Upper lobe of left lung (tissue), 6 donors: ENCODE data around the gene PUSL1. TPM values are rescaled to one million over a fixed set of nuclear protein-coding genes. Genes with fewer than 3 reads are reported as not detected.

Experiments
- ATAC-seq, 2 donors: fragments of 200-7000 bp; cut with Tn5 transposase; one replicate each; pipeline ENCODE4 v1.9.1; 2022; ENCODE audit warnings: mild to moderate bottlenecking in 2 of 2, moderate library complexity in 2 of 2; ENCODE audit not compliant: low FRiP score in 2 of 2
- DNase-seq, 2 donors: peaks; one replicate each; pipeline ENCODE4 v3.0.0-alpha.2; 2019 to 2020
- H3K27ac ChIP-seq, 4 donors: fragments of 200-600 bp; sonication (generic); one replicate each; pipeline ENCODE4 v1.5.1; 2016 to 2019
- H3K27me3 ChIP-seq, 4 donors: fragments of 200-600 bp; sonication (generic); one replicate each; pipeline ENCODE4 v1.5.1; 2017 to 2019
- H3K36me3 ChIP-seq, 4 donors: fragments of 200-600 bp; sonication (generic); one replicate each; pipeline ENCODE4 v1.5.1; 2016 to 2019
- H3K4me1 ChIP-seq, 4 donors: fragments of 200-600 bp; sonication (generic); one replicate each; pipeline ENCODE4 v1.5.1; 2018 to 2019
- H3K4me3 ChIP-seq, 4 donors: fragments of 200-600 bp; sonication (generic); one replicate each; pipeline ENCODE4 v1.5.1; 2017 to 2019; ENCODE audit warnings: mild to moderate bottlenecking in 2 of 4, moderate library complexity in 1 of 4
- H3K9me3 ChIP-seq, 4 donors: fragments of 200-600 bp; sonication (generic); one replicate each; pipeline ENCODE4 v1.5.1; 2018 to 2019
- CTCF ChIP-seq, 6 experiments: fragments of 450-650 bp in 4 of 6; fragments of 200-600 bp in 2 of 6; sonication (generic) in 2 of 6; IDR thresholded peaks; one replicate each; pipeline ENCODE4 v1.5.1; 2016 to 2019; ENCODE audit warnings: antibody characterized with exemption in 6 of 6
- EP300 ChIP-seq, 4 donors: sonication (generic); formaldehyde crosslinking; IDR thresholded peaks; one replicate each; pipeline ENCODE4 v1.5.1; 2017; ENCODE audit warnings: antibody characterized with exemption in 4 of 4, control low read depth in 2 of 4
- POLR2A ChIP-seq, 4 donors: fragments of 450-650 bp; IDR thresholded peaks; one replicate each; pipeline ENCODE4 v1.5.1; 2016 to 2017; ENCODE audit warnings: antibody characterized with exemption in 4 of 4, mild to moderate bottlenecking in 2 of 4
- POLR2AphosphoS5 ChIP-seq, 2 donors: sonication (generic); formaldehyde crosslinking; IDR thresholded peaks; one replicate each; pipeline ENCODE4 v1.5.1; 2017; ENCODE audit warnings: antibody characterized with exemption in 2 of 2
- WGBS, 2 donors: methylation state at CpG; one replicate each; pipeline ENCODE4 v1.1.5; 2017 to 2018; 5-methylcytosine and 5-hydroxymethylcytosine counted together
- small RNA-seq, 4 donors: library from RNA; depleted of rRNA; stranded (forward); fragments of <200 nt; gene quantifications; one replicate each; pipeline ENCODE3, GENCODE V24; 2016
- total RNA-seq, 6 donors: library from RNA; depleted of rRNA in 4 of 6; stranded (reverse); fragments of >200 nt in 4 of 6; gene quantifications; one replicate each; pipeline versions ENCODE4 v1.1.0 to v1.2.1, GENCODE V29; 2016 to 2021
- donor health status: DM: no; HTN: no; CAD: no; lungs with moderate emphysema.
- donor health status: DM: no; HTN: yes; CAD: no; lungs with severe emphysema.

PUSL1 gene
- total RNA-seq, 6 donors from 2014 or later, result 16.8 to 38.8 (median 23.0) TPM

DNA sequence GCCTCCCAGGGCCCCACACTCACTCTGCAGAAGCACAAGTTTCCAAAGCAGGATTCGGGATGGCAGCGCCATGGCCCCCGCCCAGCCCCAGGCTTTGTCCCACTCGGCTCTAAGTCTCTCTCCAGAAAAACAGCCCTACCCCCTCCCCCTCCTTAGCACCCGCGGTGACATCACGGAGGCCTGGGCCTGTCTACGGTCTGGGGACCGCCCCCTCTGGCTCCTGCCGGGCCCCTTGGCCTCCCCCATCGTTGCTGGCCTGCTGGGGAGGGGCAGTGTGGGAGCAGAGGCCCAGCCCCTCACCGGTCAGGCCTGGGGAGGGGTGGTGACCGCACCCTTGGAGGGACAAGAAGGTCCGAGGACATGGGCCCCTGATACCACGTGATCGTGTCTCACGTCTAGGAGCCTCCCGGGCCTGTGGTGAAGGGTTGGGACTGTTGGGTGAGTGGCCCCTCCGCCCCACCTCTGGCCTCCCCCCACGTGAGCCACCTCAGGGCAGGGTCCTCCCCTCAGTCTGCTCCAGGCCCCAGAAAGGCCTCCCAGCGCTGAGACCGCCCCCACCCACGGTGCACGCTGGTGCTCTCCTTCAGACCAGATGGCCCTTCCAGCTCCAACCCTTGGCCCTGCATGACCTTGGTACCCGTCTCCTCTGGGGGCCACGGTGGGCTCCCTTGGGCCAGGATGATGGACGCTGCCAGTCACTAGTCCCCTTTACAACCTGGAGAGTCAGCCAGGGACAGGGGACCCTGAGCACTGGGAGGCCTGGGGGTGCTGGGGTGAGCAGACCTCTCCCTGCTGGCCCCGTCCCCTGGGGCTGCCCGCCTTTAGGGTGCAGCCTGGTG lies 50.3 kb downstream of the PUSL1 start, which contains the start of gene MXRA8:
TSS of gene MXRA8 (minus strand) at position 123 of the 839 bp plus-strand sequence. CDS start at position 72, 51 bp downstream.
- Histone ChIP-seq H3K36me3 (peaks cover 0 to 6% (median 0%) of the 10 kb centered on the region in 4 donors), H3K4me1 (peaks cover 32 to 58% (median 52%) of the 10 kb centered on the region in 4 donors), H3K4me3 (peak within 1 kb of the TSS; percentile 21 to 53 (median 44)), H3K27ac (peak within 1 kb of the TSS; percentile 76 to 85 (median 83)), H3K27me3 (peaks cover 2 to 44% (median 22%) of the 10 kb centered on the region in 4 donors), H3K9me3 (no peaks in the 10 kb centered on the region)
- 28 to 40% methylated on average over 12 to 26 of the region's 29 CpGs for WGBS, 2 donors
- DNase-seq (peak in 1 of 2 donors; percentile 89), ATAC-seq (peak; percentile 71 to 76)
- TF ChIP-seq POLR2AphosphoS5 (IDR thresholded peaks at IDR 0.05), result peak in 1 of 2 donors; percentile 29
- no peak for TF ChIP-seq CTCF (IDR thresholded peaks at IDR 0.05)

DNA sequence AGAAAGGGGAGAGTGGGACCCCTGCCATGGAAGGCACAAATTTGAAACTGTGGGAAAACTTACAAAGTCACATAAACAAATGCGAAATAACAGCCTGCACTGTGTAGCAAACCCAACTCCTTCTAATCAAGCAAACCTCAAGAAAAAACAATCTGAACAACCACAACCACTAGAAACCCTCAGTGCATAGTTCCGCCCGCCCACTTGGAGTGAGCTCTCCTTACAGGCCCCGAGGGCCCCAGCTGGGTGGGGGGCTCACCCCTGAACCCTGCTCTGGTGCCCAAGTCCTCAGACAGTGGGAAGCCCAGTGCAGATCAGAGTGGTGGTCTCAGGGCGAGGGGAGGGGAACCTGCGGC lies 50.9 kb downstream of the PUSL1 start:
- DNase-seq, result no peak
- Histone ChIP-seq H3K27ac (peak overlapping the region; percentile 76 to 85 (median 83)), H3K36me3 (peaks cover 0 to 6% (median 0%) of the 10 kb centered on the region in 4 donors), H3K27me3 (peaks cover 2 to 39% (median 16%) of the 10 kb centered on the region in 4 donors), H3K9me3 (no peaks in the 10 kb centered on the region), H3K4me1 (peaks cover 26 to 56% (median 46%) of the 10 kb centered on the region in 4 donors), H3K4me3 (no peak overlapping the region)
- no peak for TF ChIP-seq CTCF (IDR thresholded peaks at IDR 0.05)
- WGBS, 2 donors, result 56 to 68% methylated on average over 6 of the region's 6 CpGs
- peak in 1 of 2 donors; percentile 46 for ATAC-seq

DNA sequence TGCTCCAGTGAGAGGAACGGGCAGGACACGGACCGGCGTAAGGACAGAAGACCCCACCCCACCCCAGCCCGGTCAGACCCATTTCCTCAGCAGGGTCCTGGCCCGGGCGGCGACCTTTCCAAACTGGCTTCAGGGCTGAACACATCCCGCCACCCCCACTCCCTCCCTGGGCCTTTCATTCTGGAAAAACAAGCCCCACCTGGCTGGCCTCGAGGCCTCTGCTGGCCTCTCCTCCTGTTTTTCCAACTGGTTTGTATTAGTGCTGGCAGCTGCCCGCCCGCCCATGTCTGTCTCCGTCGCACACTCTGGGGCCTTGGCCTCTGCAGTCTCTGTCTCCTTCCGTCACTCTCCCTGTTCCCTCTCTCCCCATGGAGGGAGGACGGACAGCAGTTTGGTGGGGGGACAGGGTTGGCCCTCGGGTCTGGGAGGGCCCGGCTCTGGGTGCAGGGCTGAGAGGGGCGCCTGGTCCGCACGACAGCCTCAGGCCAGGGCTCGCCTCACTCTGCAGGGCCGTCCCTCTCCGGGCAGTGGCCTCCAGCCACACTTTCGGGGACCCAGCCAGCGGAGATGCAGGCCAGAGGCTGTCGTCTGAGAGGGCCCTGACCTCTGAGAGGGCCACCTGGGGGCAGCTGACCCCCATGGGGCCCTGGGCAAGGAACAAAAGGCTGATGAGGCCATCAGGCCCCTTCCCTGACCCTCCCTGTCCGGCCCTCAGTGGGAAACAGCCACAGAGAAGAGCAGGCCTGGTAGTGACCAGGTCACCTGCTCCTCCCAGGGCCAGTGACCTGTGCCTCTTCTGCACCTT lies 51.5 kb downstream of the PUSL1 start:
- H3K27me3 ChIP-seq, result peaks cover 0 to 35% (median 11%) of the 10 kb centered on the region in 4 donors
- H3K36me3 ChIP-seq, result peaks cover 0 to under 1% (median 0%) of the 10 kb centered on the region in 4 donors
- DNase-seq (peak in 1 of 2 donors; percentile 76), ATAC-seq (peak in 1 of 2 donors; percentile 66)
- WGBS, 2 donors, result 45 to 63% methylated on average over 16 to 27 of the region's 28 CpGs
- H3K4me1 ChIP-seq, result peaks cover 22 to 50% (median 41%) of the 10 kb centered on the region in 4 donors
- TF ChIP-seq POLR2AphosphoS5 (IDR thresholded peaks at IDR 0.05), result no peak
- no peak for TF ChIP-seq EP300 (IDR thresholded peaks at IDR 0.05)
- no peak for TF ChIP-seq CTCF (IDR thresholded peaks at IDR 0.05)
- TF ChIP-seq POLR2A (IDR thresholded peaks at IDR 0.05), result no peak
- no peaks in the 10 kb centered on the region for H3K9me3 ChIP-seq
- H3K27ac ChIP-seq, result peak overlapping the region; percentile 76 to 85 (median 83)
- H3K4me3 ChIP-seq, result no peak overlapping the region

- peaks cover 14 to 43% (median 35%) of the 10 kb centered on the region in 4 donors for H3K4me1 ChIP-seq
- H3K36me3 ChIP-seq, result no peaks in the 10 kb centered on the region
- 69 to 92% methylated on average over 13 to 19 of the region's 20 CpGs for WGBS, 2 donors
- H3K27ac ChIP-seq, result peak overlapping the region; percentile 76 to 85 (median 83)
- ATAC-seq (peak; percentile 63 to 84), DNase-seq (peak in 1 of 2 donors; percentile 71)
- TF ChIP-seq POLR2A (IDR thresholded peaks at IDR 0.05), result no peak
- peak in 1 of 2 donors; percentile 49 for TF ChIP-seq POLR2AphosphoS5 (IDR thresholded peaks at IDR 0.05)
- peaks cover 0 to 27% (median 4%) of the 10 kb centered on the region in 4 donors for H3K27me3 ChIP-seq
- H3K4me3 ChIP-seq, result no peak overlapping the region
- H3K9me3 ChIP-seq, result no peaks in the 10 kb centered on the region
Observed at GRCh38 chr1:1360506-1361169, 52.2 kb downstream of the PUSL1 start.

Small RNAs within 50 kb of the gene (small RNA-seq; reads per million reads assigned to genes)
- 0 to 0.44 (median 0.03) reads per million in 4 donors for gene MIR6726

Other genes with a start within 250 kb of the PUSL1 start
- gene RNF223, start 234.3 kb upstream of the PUSL1 start, total RNA-seq, result 1 to 10 TPM; 1.0 to 2.4 (median 1.8) TPM
- 10 to 100 TPM in 5 of 6 donors, 1 to 10 TPM in 1; 5.7 to 34.6 (median 15.2) TPM for gene C1orf159, start 192.5 kb upstream of the PUSL1 start, total RNA-seq
- 10 to 100 TPM in 2 of 6 donors, 1 to 10 TPM in 3, under 1 TPM in 1; 0.86 to 14.5 (median 5.8) TPM for gene TTLL10, start 134.7 kb upstream of the PUSL1 start, total RNA-seq
- 1 to 10 TPM in 4 of 6 donors, under 1 TPM in 1, not detected in 1; 0.89 to 3.4 (median 2.1) TPM for gene TNFRSF18, start 102.0 kb upstream of the PUSL1 start, total RNA-seq
- gene TNFRSF4, start 94.4 kb upstream of the PUSL1 start, total RNA-seq, result 10 to 100 TPM in 2 of 6 donors, 1 to 10 TPM in 3, under 1 TPM in 1; 0.46 to 15.4 (median 2.4) TPM
- gene SDF4, start 76.6 kb upstream of the PUSL1 start, total RNA-seq, result 100 to 1,000 TPM in 5 of 6 donors, 10 to 100 TPM in 1; 79.0 to 172 (median 148) TPM
- gene B3GALT6, start 76.4 kb upstream of the PUSL1 start, total RNA-seq, result 10 to 100 TPM; 15.2 to 31.3 (median 19.9) TPM
- 1 to 10 TPM in 4 of 6 donors, not detected in 2; 1.9 to 6.3 (median 2.8) TPM for gene C1QTNF12, start 61.9 kb upstream of the PUSL1 start, total RNA-seq
- 10 to 100 TPM; 41.5 to 88.0 (median 50.5) TPM for gene UBE2J2, start 34.7 kb upstream of the PUSL1 start, total RNA-seq
- gene SCNN1D, start 28.2 kb upstream of the PUSL1 start, total RNA-seq, result 10 to 100 TPM in 1 of 6 donors, 1 to 10 TPM in 4, under 1 TPM in 1; 0.91 to 17.8 (median 2.7) TPM
- gene ACAP3, start 667 bp upstream of the PUSL1 start, total RNA-seq, result 100 to 1,000 TPM in 2 of 6 donors, 10 to 100 TPM in 4; 33.5 to 166 (median 60.1) TPM
- gene INTS11, start 16.1 kb downstream of the PUSL1 start, total RNA-seq, result 100 to 1,000 TPM in 2 of 6 donors, 10 to 100 TPM in 4; 71.7 to 267 (median 90.5) TPM
- 10 to 100 TPM; 14.7 to 41.6 (median 26.0) TPM for gene CPTP, start 16.2 kb downstream of the PUSL1 start, total RNA-seq
- gene TAS1R3, start 22.7 kb downstream of the PUSL1 start, total RNA-seq, result 1 to 10 TPM in 1 of 6 donors, under 1 TPM in 5; 0.22 to 1.0 (median 0.79) TPM
- gene DVL1, start 40.8 kb downstream of the PUSL1 start, total RNA-seq, result 100 to 1,000 TPM in 3 of 6 donors, 10 to 100 TPM in 3; 71.8 to 205 (median 90.6) TPM
- gene MXRA8, start 50.0 kb downstream of the PUSL1 start, total RNA-seq, result 100 to 1,000 TPM in 2 of 6 donors, 10 to 100 TPM in 4; 23.9 to 137 (median 63.4) TPM
- 100 to 1,000 TPM in 5 of 6 donors, 10 to 100 TPM in 1; 76.0 to 149 (median 119) TPM for gene AURKAIP1, start 66.6 kb downstream of the PUSL1 start, total RNA-seq
- gene CCNL2, start 90.7 kb downstream of the PUSL1 start, total RNA-seq, result 100 to 1,000 TPM; 131 to 897 (median 216) TPM
- gene MRPL20, start 98.7 kb downstream of the PUSL1 start, total RNA-seq, result 100 to 1,000 TPM in 3 of 6 donors, 10 to 100 TPM in 3; 90.7 to 145 (median 101) TPM
- gene ANKRD65, start 112.7 kb downstream of the PUSL1 start, total RNA-seq, result 10 to 100 TPM; 21.3 to 54.5 (median 34.7) TPM
- gene VWA1, start 127.1 kb downstream of the PUSL1 start, total RNA-seq, result 100 to 1,000 TPM in 2 of 6 donors, 10 to 100 TPM in 4; 41.8 to 108 (median 62.5) TPM
- gene ATAD3C, start 141.1 kb downstream of the PUSL1 start, total RNA-seq, result 10 to 100 TPM in 5 of 6 donors, 1 to 10 TPM in 1; 9.2 to 20.9 (median 14.7) TPM
- 100 to 1,000 TPM in 1 of 6 donors, 10 to 100 TPM in 5; 19.9 to 120 (median 26.9) TPM for gene ATAD3B, start 163.2 kb downstream of the PUSL1 start, total RNA-seq
- gene ATAD3A, start 203.6 kb downstream of the PUSL1 start, total RNA-seq, result 10 to 100 TPM; 18.5 to 31.9 (median 24.0) TPM
- gene TMEM240, start 232.0 kb downstream of the PUSL1 start, total RNA-seq, result 1 to 10 TPM in 5 of 6 donors, not detected in 1; 1.8 to 3.6 (median 3.1) TPM